Activated CD4-positive, alpha-beta T cell treated with anti-CD3 and anti-CD28 coated beads for 4 hours (primary cell): ENCODE results near the gene REC114.
"Not testable (repeated sequence)": the region's sequence is repeated elsewhere in the genome, so short reads cannot be mapped to it uniquely, and the experiment has no call there.

Source experiments
- DNase-seq, 2 donors: peaks; one replicate each; pipeline ENCODE4 v3.0.0-alpha.2; 2020

Gene REC114

DNA sequence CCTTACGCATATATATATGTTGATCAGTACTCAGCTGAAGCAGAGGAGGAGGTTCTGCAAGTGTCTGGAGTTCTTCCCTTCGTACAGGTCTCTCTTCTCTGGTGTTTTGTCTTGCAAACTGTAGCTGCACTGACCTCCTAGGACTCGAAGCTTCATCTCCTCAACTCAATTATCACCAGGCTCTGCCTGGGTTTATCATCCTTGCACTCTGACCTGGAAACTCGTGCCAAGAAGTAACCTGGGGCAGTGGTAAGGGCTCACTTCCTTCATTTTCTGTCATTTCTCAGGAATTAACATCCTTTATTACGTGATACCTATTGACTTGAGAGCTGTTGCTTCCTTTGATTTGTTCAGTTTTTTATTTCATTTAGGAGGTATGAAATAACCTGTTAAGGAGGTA lies 14.4 kb downstream of the REC114 start:
- no peak for DNase-seq

DNA sequence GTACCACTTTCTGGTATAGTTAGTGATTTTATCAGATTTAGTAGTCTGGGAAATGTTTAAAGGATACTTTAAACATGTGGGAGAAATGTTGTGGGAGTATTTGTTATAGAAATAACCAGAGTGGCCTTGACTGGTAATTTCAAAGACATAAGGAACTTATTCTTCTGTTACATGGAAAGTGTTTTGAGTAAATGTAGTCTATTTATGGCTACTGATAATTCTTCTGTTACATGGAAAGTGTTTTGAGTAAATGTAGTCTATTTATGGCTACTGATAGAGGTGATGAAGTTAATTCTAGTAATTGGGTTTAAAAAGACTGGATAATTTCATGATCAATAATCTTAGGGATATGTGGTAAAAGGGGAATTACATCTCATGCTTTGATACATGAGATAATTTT lies 17.7 kb downstream of the REC114 start:
- DNase-seq = no peak

DNA sequence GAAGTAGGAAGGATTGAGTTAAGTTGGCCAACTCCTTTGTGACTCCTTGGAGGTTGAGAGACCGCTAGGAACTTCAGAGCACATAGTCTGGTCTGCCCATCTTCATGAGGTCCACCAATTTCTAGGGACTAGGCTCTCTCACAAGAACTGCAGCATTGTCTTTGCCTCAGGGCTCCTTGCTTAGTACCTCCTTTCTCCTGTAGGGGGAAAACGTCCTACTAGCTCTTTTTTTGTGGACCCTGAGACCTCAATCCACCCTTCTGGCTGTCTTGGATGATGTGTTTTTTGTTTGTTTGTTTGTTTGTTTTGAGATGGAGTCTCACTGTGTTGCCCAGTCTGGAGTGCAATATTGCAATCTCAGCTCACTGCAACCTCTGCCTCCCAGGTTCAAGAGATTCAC lies 21.6 kb downstream of the REC114 start:
- no peak for DNase-seq

- DNase-seq = no peak
These were observed 24.8 kb downstream of the REC114 start for GRCh38 chr15:73467758-73468157.

GRCh38 chr15:73474785-73475184 lies 31.8 kb downstream of the REC114 start:
- DNase-seq = no peak

GRCh38 chr15:73476704-73477216 lies 33.8 kb downstream of the REC114 start:
- DNase-seq = no peak

DNA sequence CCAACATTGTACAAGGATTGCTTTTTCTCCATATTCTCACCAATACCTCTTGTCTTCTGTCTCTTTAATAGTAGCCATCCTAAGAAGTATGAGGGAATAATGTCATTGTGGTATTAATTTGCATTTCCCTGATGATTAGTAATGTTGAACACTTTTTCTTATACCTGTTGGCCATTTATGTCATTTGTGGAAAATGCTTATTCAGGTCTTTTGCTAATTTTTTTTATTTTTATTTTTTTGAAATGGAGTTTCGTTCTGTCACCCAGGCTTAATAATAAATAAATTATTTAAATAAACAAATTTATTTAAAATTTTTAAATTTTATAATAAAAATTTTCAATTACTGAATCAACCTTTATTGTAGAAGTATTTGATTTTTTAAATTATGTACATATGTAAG lies 37.1 kb downstream of the REC114 start:
- DNase-seq = no peak

DNA sequence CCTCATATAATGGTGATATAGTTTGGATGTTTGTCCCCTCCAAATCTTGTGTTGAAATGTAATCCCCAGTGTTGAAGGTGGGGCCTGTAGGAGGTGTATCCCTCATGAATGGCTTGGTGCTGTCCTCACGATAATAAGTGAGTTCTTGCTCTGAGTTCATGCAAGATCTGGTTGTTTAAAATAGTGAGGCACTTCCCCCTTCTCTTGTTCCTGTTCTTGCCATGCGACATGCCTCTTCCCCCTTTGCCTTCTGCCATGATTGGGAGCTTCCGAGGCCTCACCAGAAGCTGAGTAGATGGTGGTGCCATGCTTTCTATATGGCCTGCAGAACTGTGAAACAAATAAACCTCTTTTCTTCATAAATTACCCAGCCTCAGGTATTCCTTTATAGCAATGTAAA lies 39.2 kb downstream of the REC114 start:
- DNase-seq = no peak

DNA sequence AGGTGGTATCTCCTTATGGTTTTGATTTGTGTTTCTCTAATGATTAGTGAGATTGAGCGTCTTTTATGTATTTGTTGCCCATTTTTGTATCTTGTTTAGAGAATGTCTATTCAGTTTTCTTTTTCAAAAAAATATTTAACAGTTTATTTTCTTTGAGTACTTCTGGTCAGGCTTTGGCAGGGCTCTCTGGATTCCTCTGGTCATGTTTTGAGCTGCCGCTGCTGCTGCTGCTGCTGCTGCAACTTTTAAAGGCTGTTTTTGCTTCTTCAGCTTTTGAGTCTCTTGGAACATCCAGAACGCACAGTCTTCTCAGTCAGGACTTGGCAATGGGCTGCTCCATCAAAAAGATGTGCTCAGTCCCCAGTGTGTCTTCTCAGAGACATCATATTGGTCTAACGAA lies 40.1 kb downstream of the REC114 start:
- no peak for DNase-seq

DNA sequence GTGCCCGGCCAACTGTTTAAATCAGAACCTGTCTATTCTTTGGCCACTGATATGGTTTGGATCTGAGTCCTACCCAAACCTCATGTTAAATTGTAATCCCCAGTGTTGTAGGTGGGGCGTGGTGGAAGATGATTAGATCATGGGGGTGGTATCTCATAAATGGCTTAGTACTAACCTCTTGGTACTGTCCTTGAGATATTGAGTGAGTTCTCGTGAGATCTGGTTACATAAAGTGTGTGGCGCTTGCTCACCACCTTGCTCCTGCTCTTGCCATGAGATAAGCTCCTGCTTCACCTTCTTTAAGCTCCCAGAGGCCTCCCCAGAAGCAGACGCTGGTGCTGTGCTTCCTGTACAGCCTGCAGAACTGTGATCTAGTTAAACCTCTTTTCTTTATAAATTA lies 42.4 kb downstream of the REC114 start:
- DNase-seq = no peak

DNA sequence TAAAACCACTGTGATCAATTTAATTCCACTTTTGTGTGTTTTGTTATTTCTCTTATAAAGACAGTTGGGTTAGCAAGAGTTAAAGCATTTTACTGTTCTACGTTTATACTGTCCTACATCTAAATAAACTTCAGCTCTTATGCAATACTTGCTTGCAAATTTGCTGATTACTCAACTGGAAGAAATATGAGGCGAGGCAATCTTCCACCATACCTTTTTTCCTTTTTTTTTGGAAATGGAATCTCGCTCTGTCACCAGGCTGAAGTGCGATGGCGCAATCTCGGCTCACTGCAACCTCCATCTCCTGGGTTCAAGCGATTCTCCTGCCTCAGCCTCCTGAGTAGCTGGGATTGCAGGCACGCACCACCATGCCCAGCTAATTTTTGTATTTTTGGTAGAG lies 42.9 kb downstream of the REC114 start:
- not testable (repeated sequence) for DNase-seq

DNA sequence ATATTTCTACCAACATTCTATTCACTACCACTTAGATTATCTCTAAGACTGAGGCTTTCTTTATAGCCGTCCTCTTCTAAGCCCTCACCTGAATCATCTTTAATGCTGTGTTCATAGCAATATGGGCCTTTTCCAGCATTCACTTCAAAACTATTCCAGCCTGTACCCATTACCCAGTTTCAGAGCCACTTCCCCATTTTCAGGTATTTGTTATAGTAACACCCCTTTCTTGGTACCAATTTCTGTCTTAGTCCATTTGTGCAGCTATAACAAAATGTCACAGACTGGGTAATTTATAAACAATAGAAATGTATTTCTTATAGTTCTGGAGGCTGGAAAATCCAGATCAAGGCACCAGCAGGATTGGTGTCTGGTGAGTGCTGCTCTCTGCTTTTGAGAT lies 45.7 kb downstream of the REC114 start:
- no peak for DNase-seq

GRCh38 chr15:73493922-73494321 lies 51.0 kb downstream of the REC114 start:
- DNase-seq = no peak

GRCh38 chr15:73495181-73495580 lies 52.2 kb downstream of the REC114 start:
- DNase-seq = no peak

GRCh38 chr15:73500696-73501095 lies 57.7 kb downstream of the REC114 start:
- no peak for DNase-seq

DNA sequence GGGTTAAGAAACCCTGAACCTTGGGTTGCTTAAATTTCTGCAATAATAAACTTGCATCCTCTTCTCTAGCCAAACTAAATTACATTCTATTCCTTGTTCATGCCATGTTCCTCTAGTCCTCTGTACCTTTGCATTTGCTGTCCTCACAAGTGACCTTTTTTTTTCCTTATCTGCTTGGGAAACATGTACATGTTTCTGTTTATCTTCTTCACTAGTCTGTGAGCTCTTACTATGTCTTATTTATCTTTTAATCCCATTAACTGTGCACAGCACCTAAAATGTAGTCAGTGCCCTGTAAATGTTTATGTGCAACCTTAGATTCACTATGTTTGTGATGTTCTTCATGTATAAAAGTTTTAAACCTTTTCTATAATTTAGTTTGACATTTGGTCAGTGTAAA lies 61.9 kb downstream of the REC114 start:
- no peak for DNase-seq

DNA sequence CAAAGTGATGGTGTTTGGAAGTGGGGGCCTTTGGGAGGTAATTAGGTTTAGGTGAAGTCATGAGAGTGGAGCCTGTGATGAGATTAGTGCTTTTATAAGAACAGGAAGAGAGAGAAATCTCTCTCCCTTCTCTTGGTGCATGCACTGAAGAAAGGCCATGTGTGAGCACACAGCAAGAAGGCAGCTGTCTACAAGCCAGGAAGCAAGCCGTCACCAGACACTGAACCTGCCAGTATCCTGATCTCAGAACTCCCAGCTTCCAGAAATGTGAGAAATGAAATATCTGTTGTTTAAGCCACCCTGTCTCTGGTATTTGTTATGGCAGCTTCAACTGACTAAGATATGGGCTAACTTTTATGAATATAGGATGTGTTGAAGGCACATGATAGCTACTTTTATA lies 72.6 kb downstream of the REC114 start:
- DNase-seq = no peak

GRCh38 chr15:73517566-73517965 lies 74.6 kb downstream of the REC114 start:
- DNase-seq = no peak

GRCh38 chr15:73518180-73518862 lies 75.4 kb downstream of the REC114 start:
- DNase-seq = no peak

GRCh38 chr15:73518876-73519733 lies 76.1 kb downstream of the REC114 start:
- DNase-seq = no peak

- no peak for DNase-seq
These were observed 79.0 kb downstream of the REC114 start for GRCh38 chr15:73522011-73522410.

DNA sequence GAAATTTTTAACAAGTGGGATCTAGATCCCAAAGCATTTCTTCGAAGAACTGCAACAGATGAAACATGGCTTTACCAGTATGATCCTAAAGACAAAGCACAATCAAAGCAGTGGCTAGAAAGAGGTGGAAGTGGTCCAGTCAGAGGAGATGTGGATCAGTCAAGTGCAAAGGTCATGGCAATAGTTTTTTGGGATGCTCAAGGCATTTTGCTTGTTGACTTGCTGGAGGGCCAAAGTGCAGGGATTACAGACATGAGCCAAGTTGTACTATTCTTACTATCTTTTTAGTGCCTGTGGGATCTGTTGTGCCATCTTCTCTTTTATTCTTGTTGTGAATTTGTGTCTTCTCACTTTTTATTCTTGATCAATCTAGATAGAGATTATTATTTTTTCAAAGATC lies 82.0 kb downstream of the REC114 start:
- no peak for DNase-seq

- no peak for DNase-seq
These were observed 84.6 kb downstream of the REC114 start for GRCh38 chr15:73527598-73527997.

DNA sequence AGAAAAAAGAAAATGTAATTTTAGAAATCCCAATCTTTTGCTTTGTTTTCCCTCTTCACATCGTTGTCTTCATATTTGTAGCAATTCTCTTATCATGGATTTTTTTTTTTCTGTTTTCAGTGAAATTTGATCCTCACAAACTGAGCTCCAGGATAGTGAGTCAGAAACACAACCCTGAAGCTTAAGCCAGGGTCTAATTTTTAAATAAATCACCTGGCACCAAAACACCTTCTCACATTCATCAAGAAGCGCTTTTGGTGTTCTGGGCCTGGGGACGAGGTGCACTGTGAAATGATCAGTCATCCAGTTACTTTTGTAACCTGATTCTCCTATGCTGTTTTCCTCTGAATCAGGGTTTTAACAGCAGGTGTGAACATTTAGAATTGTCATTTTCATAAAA lies 87.7 kb downstream of the REC114 start:
- DNase-seq = no peak
